ENCODE results near the gene ERN1.

Gene ERN1

GRCh38 chr17:64102627-64103390 is 27.1 kb downstream of the ERN1 start:
- in situ Hi-C loops (cut with HindIII; ENCODE audit: low pct_ligation_motif_present, low sequenced_read_pairs): no loop called here
- H3K36me3 ChIP-seq (replicated peaks): no peaks in the 10 kb centered on the region
- TF ChIP-seq CTCF (IDR thresholded peaks at IDR 0.05; ENCODE audit: low read depth, low read length, missing control alignments): no peak

GRCh38 chr17:64099543-64099942 is 30.4 kb downstream of the ERN1 start:
- Histone ChIP-seq H3K4me3 (ENCODE audit: low read depth, low read length) (no peak overlapping the region), H3K36me3 (replicated peaks) (no peaks in the 10 kb centered on the region), H3K27ac (no peak overlapping the region), H3K27me3 (replicated peaks) (no peaks in the 10 kb centered on the region)
- no peak for TF ChIP-seq CTCF (IDR thresholded peaks at IDR 0.05; ENCODE audit: low read depth, low read length, missing control alignments)
- in situ Hi-C loops (cut with HindIII; ENCODE audit: low pct_ligation_motif_present, low sequenced_read_pairs): no loop called here
- DNase-seq: no peak

More at GRCh38 chr17:64102627-64103390, 27.1 kb downstream of the ERN1 start:
- no peak overlapping the region for H3K4me3 ChIP-seq (ENCODE audit: low read depth, low read length)
- H3K27me3 ChIP-seq (replicated peaks): no peaks in the 10 kb centered on the region
- no peak for DNase-seq
- H3K27ac ChIP-seq: no peak overlapping the region

- in situ Hi-C loops (cut with HindIII; ENCODE audit: low pct_ligation_motif_present, low sequenced_read_pairs): no loop called here
- TF ChIP-seq CTCF (IDR thresholded peaks at IDR 0.05; ENCODE audit: low read depth, low read length, missing control alignments): no peak
- peak; percentile 54 for DNase-seq
- no peak overlapping the region for H3K4me3 ChIP-seq (ENCODE audit: low read depth, low read length)
- no peaks in the 10 kb centered on the region for H3K27me3 ChIP-seq (replicated peaks)
- H3K36me3 ChIP-seq (replicated peaks): no peaks in the 10 kb centered on the region
- peak overlapping the region; percentile 30 for H3K27ac ChIP-seq
Measured at GRCh38 chr17:64097196-64097936, 32.6 kb downstream of the ERN1 start.

GRCh38 chr17:64096037-64096436 is 33.9 kb downstream of the ERN1 start:
- in situ Hi-C loops (cut with HindIII; ENCODE audit: low pct_ligation_motif_present, low sequenced_read_pairs): no loop called here
- no peak for TF ChIP-seq CTCF (IDR thresholded peaks at IDR 0.05; ENCODE audit: low read depth, low read length, missing control alignments)
- H3K4me3 ChIP-seq (ENCODE audit: low read depth, low read length): no peak overlapping the region
- no peak for DNase-seq
- H3K27ac ChIP-seq: no peak overlapping the region
- no peaks in the 10 kb centered on the region for H3K27me3 ChIP-seq (replicated peaks)
- H3K36me3 ChIP-seq (replicated peaks): no peaks in the 10 kb centered on the region

- in situ Hi-C loops (cut with HindIII; ENCODE audit: low pct_ligation_motif_present, low sequenced_read_pairs): no loop called here
- Histone ChIP-seq H3K36me3 (replicated peaks) (no peaks in the 10 kb centered on the region), H3K4me3 (ENCODE audit: low read depth, low read length) (no peak overlapping the region), H3K27me3 (replicated peaks) (no peaks in the 10 kb centered on the region), H3K27ac (no peak overlapping the region)
- no peak for TF ChIP-seq CTCF (IDR thresholded peaks at IDR 0.05; ENCODE audit: low read depth, low read length, missing control alignments)
- no peak for DNase-seq
Measured at GRCh38 chr17:64095144-64095882, 34.6 kb downstream of the ERN1 start.

All from brain microvascular endothelial cell (primary cell).